Right ventricle myocardium superior (tissue), 1 donor: ENCODE measurements around the gene MTRR. TPM values are rescaled to one million over a fixed set of nuclear protein-coding genes. Genes with fewer than 3 reads are reported as not detected.

Experiments used
- ATAC-seq: fragments of 200-7000 bp; cut with Tn5 transposase; one replicate; pipeline ENCODE4 v1.9.1; 2020; ENCODE audit warnings: mild to moderate bottlenecking; ENCODE audit not compliant: poor library complexity
- DNase-seq: peaks from one replicate; pipeline ENCODE4 v3.0.0-alpha.2; 2020
- intact Hi-C: fragments of 100-400 bp; cut with DNase I; formaldehyde crosslinking; loops from one replicate; pipeline ENCODE4 v1.11.2; 2022
- total RNA-seq: library from RNA; stranded (reverse); fragmentation: NEBNext Ultra II Directional; extraction: Animal tissue kit (Norgen Biotek cat#: 25700); gene quantifications from one replicate; pipeline ENCODE4 v1.2.1, GENCODE V29; 2021
- donor health status: DM: no; HTN: yes; CAD: no; lungs with severe emphysema.

The MTRR gene
- total RNA-seq, 1 donor from 2014 or later: 28.2 TPM

GRCh38 chr5:7926720-7927119, 57.8 kb downstream of the MTRR start:
- ATAC-seq (no peak), DNase-seq (no peak)
- intact Hi-C loops: no loop called here

- ATAC-seq (peak; percentile 82), DNase-seq (no peak)
- intact Hi-C loops: no loop called here
Observed at GRCh38 chr5:7927466-7928375, 58.8 kb downstream of the MTRR start.

GRCh38 chr5:7930011-7930410, 61.1 kb downstream of the MTRR start:
- intact Hi-C loops: no loop called here
- DNase-seq (no peak), ATAC-seq (no peak)

GRCh38 chr5:7941692-7942091, 72.7 kb downstream of the MTRR start:
- intact Hi-C loops: no loop called here
- DNase-seq (no peak), ATAC-seq (no peak)

GRCh38 chr5:7947301-7947700, 78.4 kb downstream of the MTRR start:
- DNase-seq: no peak
- no peak for ATAC-seq

More at GRCh38 chr5:7947301-7947700, 78.4 kb downstream of the MTRR start:
- intact Hi-C loops: no loop called here

Other genes with a start within 250 kb of the MTRR start
- gene CFAP90, start 18.0 kb upstream of the MTRR start, total RNA-seq: not detected
- 4.7 TPM for gene FASTKD3, start 117 bp upstream of the MTRR start, total RNA-seq